ENCODE measurements around the gene ANKS1B. TPM values are rescaled to one million over a fixed set of nuclear protein-coding genes. Genes with fewer than 3 reads are reported as not detected.

ANKS1B gene
- total RNA-seq, 3 donors from 2014 or later (not counting 1 experiment from before 2014, with no cell fraction given): not detected

GRCh38 chr12:99975321-99975720 lies 9.4 kb downstream of the ANKS1B start:
- TF ChIP-seq CTCF (IDR thresholded peaks at IDR 0.05): no peak
- Mint-ChIP-seq H3K27me3 (ENCODE audit: low read depth in 2 of 2) (peaks cover 4 to 8% of the 10 kb centered on the region in 2 donors), H3K36me3 (no peaks in the 10 kb centered on the region), H3K4me1 (no peaks in the 10 kb centered on the region), H3K9me3 (peaks cover 0 to 7% of the 10 kb centered on the region in 2 donors), H3K4me3 (no peak overlapping the region), H3K27ac (no peak overlapping the region)
- intact Hi-C loops (cut with micrococcal nuclease): no loop called here
- Histone ChIP-seq H3K27me3 (ENCODE audit: control insufficient read depth, insufficient read depth, low read length) (no peaks in the 10 kb centered on the region), H3K9me3 (ENCODE audit: control insufficient read depth, insufficient read depth, low read length) (no peaks in the 10 kb centered on the region), H3K27ac (ENCODE audit: low read length) (no peak overlapping the region), H3K4me3 (ENCODE audit: low read length) (no peak overlapping the region), H3K4me1 (ENCODE audit: control insufficient read depth, insufficient read depth, low read length) (no peaks in the 10 kb centered on the region), H3K36me3 (ENCODE audit: control insufficient read depth, insufficient read depth, low read length) (no peaks in the 10 kb centered on the region)
- DNase-seq (no peak), ATAC-seq (no peak)
- WGBS (ENCODE audit: insufficient coverage): 75% methylated on average over 1 of the region's 2 CpGs

- no peak for TF ChIP-seq CTCF (IDR thresholded peaks at IDR 0.05)
- Histone ChIP-seq H3K4me3 (ENCODE audit: low read length) (no peak overlapping the region), H3K27me3 (ENCODE audit: control insufficient read depth, insufficient read depth, low read length) (no peaks in the 10 kb centered on the region), H3K27ac (ENCODE audit: low read length) (no peak overlapping the region), H3K9me3 (ENCODE audit: control insufficient read depth, insufficient read depth, low read length) (no peaks in the 10 kb centered on the region), H3K36me3 (ENCODE audit: control insufficient read depth, insufficient read depth, low read length) (no peaks in the 10 kb centered on the region), H3K4me1 (ENCODE audit: control insufficient read depth, insufficient read depth, low read length) (no peaks in the 10 kb centered on the region)
- no peak for ATAC-seq
- Mint-ChIP-seq H3K9me3 (peaks cover 0 to 7% of the 10 kb centered on the region in 2 donors), H3K4me3 (no peak overlapping the region), H3K27me3 (ENCODE audit: low read depth in 2 of 2) (peaks cover 0 to 2% of the 10 kb centered on the region in 2 donors), H3K4me1 (no peaks in the 10 kb centered on the region), H3K36me3 (no peaks in the 10 kb centered on the region), H3K27ac (no peak overlapping the region)
- intact Hi-C loops (cut with micrococcal nuclease): no loop called here
- no peak for DNase-seq
- no CpG with 5 or more reads among the region's 2 CpGs for WGBS (ENCODE audit: insufficient coverage)
Observed at GRCh38 chr12:99974146-99974545, 10.6 kb downstream of the ANKS1B start.

GRCh38 chr12:99966429-99966828 lies 18.3 kb downstream of the ANKS1B start:
- H3K4me1 Mint-ChIP-seq: no peaks in the 10 kb centered on the region
- H3K4me1 ChIP-seq (ENCODE audit: control insufficient read depth, insufficient read depth, low read length): no peaks in the 10 kb centered on the region
- H3K36me3 Mint-ChIP-seq: no peaks in the 10 kb centered on the region
- H3K27me3 ChIP-seq (ENCODE audit: control insufficient read depth, insufficient read depth, low read length): no peaks in the 10 kb centered on the region
- no CpG with 5 or more reads among the region's 2 CpGs for WGBS (ENCODE audit: insufficient coverage)
- intact Hi-C loops (cut with micrococcal nuclease): no loop called here
- no peaks in the 10 kb centered on the region for H3K36me3 ChIP-seq (ENCODE audit: control insufficient read depth, insufficient read depth, low read length)
- TF ChIP-seq CTCF (IDR thresholded peaks at IDR 0.05): no peak
- no peaks in the 10 kb centered on the region for H3K27me3 Mint-ChIP-seq (ENCODE audit: low read depth in 2 of 2)
- no peak overlapping the region for H3K4me3 ChIP-seq (ENCODE audit: low read length)
- no peak for ATAC-seq
- no peak overlapping the region for H3K27ac Mint-ChIP-seq
- H3K9me3 ChIP-seq (ENCODE audit: control insufficient read depth, insufficient read depth, low read length): no peaks in the 10 kb centered on the region
- no peak overlapping the region for H3K4me3 Mint-ChIP-seq
- H3K27ac ChIP-seq (ENCODE audit: low read length): no peak overlapping the region
- no peak for DNase-seq
- peaks cover 4 to 9% of the 10 kb centered on the region in 2 donors for H3K9me3 Mint-ChIP-seq

GRCh38 chr12:99960311-99960710 lies 24.4 kb downstream of the ANKS1B start:
- Mint-ChIP-seq H3K27ac (no peak overlapping the region), H3K27me3 (ENCODE audit: low read depth in 2 of 2) (no peaks in the 10 kb centered on the region), H3K9me3 (peaks cover 4 to 7% of the 10 kb centered on the region in 2 donors), H3K36me3 (no peaks in the 10 kb centered on the region), H3K4me3 (no peak overlapping the region), H3K4me1 (no peaks in the 10 kb centered on the region)
- Histone ChIP-seq H3K9me3 (ENCODE audit: control insufficient read depth, insufficient read depth, low read length) (no peaks in the 10 kb centered on the region), H3K36me3 (ENCODE audit: control insufficient read depth, insufficient read depth, low read length) (no peaks in the 10 kb centered on the region), H3K4me3 (ENCODE audit: low read length) (no peak overlapping the region), H3K27me3 (ENCODE audit: control insufficient read depth, insufficient read depth, low read length) (no peaks in the 10 kb centered on the region), H3K4me1 (ENCODE audit: control insufficient read depth, insufficient read depth, low read length) (no peaks in the 10 kb centered on the region), H3K27ac (ENCODE audit: low read length) (no peak overlapping the region)
- DNase-seq (no peak), ATAC-seq (no peak)
- WGBS (ENCODE audit: insufficient coverage): 48% methylated on average over 2 of the region's 3 CpGs
- TF ChIP-seq CTCF (IDR thresholded peaks at IDR 0.05): no peak
- intact Hi-C loops (cut with micrococcal nuclease): no loop called here

Data from natural killer cell (primary cell).